K562 (cell line): ENCODE data around the gene ZNRF1. TPM values are rescaled to one million over a fixed set of nuclear protein-coding genes. Genes with fewer than 3 reads are reported as not detected.

Experiments
- ASH1L ChIP-seq: fragments of 450-650 bp; IDR thresholded peaks from 2 replicates; pipeline ENCODE4 v1.6.1; 2018; ENCODE audit warnings: borderline replicate concordance, mild to moderate bottlenecking, low read depth; ENCODE audit not compliant: partially characterized antibody
- ATF7 ChIP-seq: fragments of 450-650 bp; IDR thresholded peaks from 2 replicates; pipeline ENCODE4 v1.7.1; 2014; ENCODE audit warnings: mild to moderate bottlenecking, moderate library complexity
- BMI1 ChIP-seq: fragments of 150-350 bp; IDR thresholded peaks from 2 replicates; pipeline ENCODE4 v1.6.1; 2014; ENCODE audit warnings: low read length
- CBX3 ChIP-seq, 2 experiments: IDR thresholded peaks; 1 replicate in 1 of 2; 2 replicates in 1 of 2; pipeline ENCODE4 v1.6.1; 2012; ENCODE audit warnings: inconsistent platforms in 2 of 2, low read length in 2 of 2, borderline replicate concordance in 1 of 2, control low read depth in 1 of 2
- CREB1 ChIP-seq, 2 experiments: sonication (generic) in 1 of 2; formaldehyde crosslinking in 1 of 2; IDR thresholded peaks; 2 replicates each; pipeline versions ENCODE4 v1.6.1 to v1.8.0; 2012 to 2022; ENCODE audit warnings: inconsistent platforms in 1 of 2, mild to moderate bottlenecking in 1 of 2, missing genetic modification reagents in 1 of 2, moderate library complexity in 1 of 2
- DMBX1 ChIP-seq: fragments of 250-450 bp; sonication (Bioruptor Pico); IDR thresholded peaks from 2 replicates; pipeline ENCODE4 v1.8.0; 2022; ENCODE audit warnings: inconsistent platforms, mild to moderate bottlenecking, moderate library complexity, borderline replicate concordance
- DNMT1 ChIP-seq: fragments of 450-650 bp; IDR thresholded peaks from 2 replicates; pipeline ENCODE4 v1.6.1; 2016; ENCODE audit warnings: antibody characterized with exemption, mild to moderate bottlenecking
- E2F1 ChIP-seq: sonication (generic); formaldehyde crosslinking; IDR thresholded peaks from 2 replicates; pipeline ENCODE4 v1.8.1; 2023; ENCODE audit warnings: mild to moderate bottlenecking, missing genetic modification reagents, moderate library complexity
- HDAC2 ChIP-seq: fragments of 450-650 bp; IDR thresholded peaks from 2 replicates; pipeline ENCODE4 v1.6.1; 2016; ENCODE audit warnings: mild to moderate bottlenecking
- HNRNPK ChIP-seq: fragments of 200-400 bp; formaldehyde crosslinking; IDR thresholded peaks from one replicate; pipeline ENCODE4 v1.6.1; 2018; ENCODE audit warnings: mild to moderate bottlenecking, low read depth, low read length; ENCODE audit not compliant: poor library complexity, severe bottlenecking
- ILF3 ChIP-seq: fragments of 450-650 bp; IDR thresholded peaks from 2 replicates; pipeline ENCODE4 v1.6.1; 2018; ENCODE audit warnings: antibody characterized with exemption, mild to moderate bottlenecking, moderate library complexity, borderline replicate concordance
- POLR3G ChIP-seq: IDR thresholded peaks from 2 replicates; pipeline ENCODE4 v1.6.1; 2011; ENCODE audit not compliant: insufficient read length, insufficient replicate concordance; ENCODE audit errors: extremely low read depth
- SRSF7 ChIP-seq: fragments of 200-400 bp; formaldehyde crosslinking; optimal IDR thresholded peaks from 2 replicates; pipeline ENCODE3; 2017; ENCODE audit warnings: mild to moderate bottlenecking, low read depth, low read length
- THRA ChIP-seq: fragments of 450-650 bp; IDR thresholded peaks from 2 replicates; pipeline ENCODE4 v1.6.1; 2017; ENCODE audit warnings: mild to moderate bottlenecking, moderate library complexity
- ZBTB12 ChIP-seq: fragments of 250-450 bp; sonication (Bioruptor Pico); IDR thresholded peaks from 2 replicates; pipeline ENCODE4 v1.4.0; 2020
- ZBTB33 ChIP-seq: sonication (generic); formaldehyde crosslinking; IDR thresholded peaks from 2 replicates; pipeline ENCODE4 v1.8.1; 2023; ENCODE audit warnings: mild to moderate bottlenecking, missing genetic modification reagents
- ZKSCAN8 ChIP-seq: fragments of 200-800 bp; sonication (Bioruptor generic); IDR thresholded peaks from 2 replicates; pipeline ENCODE4 v1.6.1; 2016; ENCODE audit warnings: missing genetic modification characterization, missing compliant biosample characterization
- ZNF175 ChIP-seq: fragments of 200-800 bp; sonication (Bioruptor generic); IDR thresholded peaks from 2 replicates; pipeline ENCODE4 v1.6.1; 2016; ENCODE audit warnings: low read depth, mild to moderate bottlenecking, missing genetic modification characterization, missing compliant biosample characterization
- ZNF324 ChIP-seq: fragments of 250-450 bp; sonication (Bioruptor Pico); IDR thresholded peaks from 2 replicates; pipeline ENCODE4 v1.4.0; 2020; ENCODE audit warnings: mild to moderate bottlenecking
- ZNF445 ChIP-seq: fragments of 250-450 bp; sonication (Bioruptor Pico); IDR thresholded peaks from 2 replicates; pipeline ENCODE4 v1.4.0; 2020; ENCODE audit warnings: low read depth, mild to moderate bottlenecking, moderate library complexity
- ZNF449 ChIP-seq: fragments of 250-450 bp; sonication (Bioruptor Pico); IDR thresholded peaks from 2 replicates; pipeline ENCODE4 v1.8.0; 2022; ENCODE audit warnings: moderate library complexity, mild to moderate bottlenecking, inconsistent platforms
- polyA plus RNA-seq, 8 experiments: library from polyadenylated mRNA; depleted of rRNA in 4 of 8; stranded (reverse) in 5 of 8; unstranded in 3 of 8; fragments of >200 nt; fragmentation: Nextera tagmentation in 2 of 8; fragmentation: Illumina TruSeq in 1 of 8; extraction: Ambion mirVana in 2 of 8; extraction: Trizol in 1 of 8; gene quantifications; 2 replicates each; pipeline versions ENCODE4 v1.2.1 to v1.2.3, GENCODE V29; 2011 to 2014; ENCODE audit warnings: inconsistent platforms in 1 of 8, missing spikeins in 1 of 8
- total RNA-seq, 7 experiments: library from RNA; depleted of rRNA in 6 of 7; stranded (reverse); fragments of >200 nt in 6 of 7; fragmentation: Illumina TruSeq in 2 of 7; extraction: Trizol in 2 of 7; gene quantifications; 2 replicates each; pipeline versions ENCODE4 v1.2.1 to v1.2.3, GENCODE V29; 2011 to 2021; ENCODE audit warnings: low replicate concordance in 1 of 7

The ZNRF1 gene
- total and polyA plus RNA-seq, 9 of the 15 experiments (the other 6 are each of a cell fraction or from before 2014, with no cell fraction given) = 9.5 to 37.7 (median 20.0) TPM

- TF ChIP-seq THRA (no peak), HNRNPK (no peak), E2F1 (CRISPR knock-in tag) (no peak), ZNF175 (CRISPR knock-in tag) (0 out of 2 replicates have a peak, but pooled peaks have one; percentile 70), CREB1 (IDR thresholded peaks at IDR 0.05) (no peak), CREB1 (CRISPR knock-in tag; IDR thresholded peaks at IDR 0.05) (no peak), ZNF324 (CRISPR knock-in tag) (no peak), ZBTB12 (CRISPR knock-in tag) (no peak), DNMT1 (no peak), ZNF449 (CRISPR knock-in tag) (no peak), ILF3 (no peak), SRSF7 (no peak), ASH1L (no peak), DMBX1 (CRISPR knock-in tag) (no peak), ZBTB33 (CRISPR knock-in tag) (no peak), ZKSCAN8 (no peak), POLR3G (no peak), BMI1 (no peak), ATF7 (no peak), ZNF445 (CRISPR knock-in tag) (no peak), CBX3 (IDR thresholded peaks at IDR 0.05; ENCODE audit: borderline replicate concordance in 1 of 2, low read length in 2 of 2) (no peak), HDAC2 (no peak)
Measured at GRCh38 chr16:75053791-75054555, 55.1 kb downstream of the ZNRF1 start (continued).
